Left hindlimb (tissue), 1 donor: ENCODE results near the gene MRFAP1L1.
"Not testable (repeated sequence)": the region's sequence is repeated elsewhere in the genome, so short reads cannot be mapped to it uniquely, and the experiment has no call there.

Experiments used
- DNase-seq: peaks from one replicate; pipeline ENCODE4 v3.0.0-alpha.2; 2018

MRFAP1L1 gene

GRCh38 chr4:6733358-6734164 is 23.9 kb upstream of the MRFAP1L1 start:
- no peak for DNase-seq

GRCh38 chr4:6732441-6733357 is 23.0 kb upstream of the MRFAP1L1 start:
- no peak for DNase-seq

GRCh38 chr4:6731780-6732179 is 22.1 kb upstream of the MRFAP1L1 start:
- DNase-seq: no peak

- no peak for DNase-seq
These were observed 21.6 kb upstream of the MRFAP1L1 start for GRCh38 chr4:6731318-6731675.

- no peak for DNase-seq
These were observed 21.1 kb upstream of the MRFAP1L1 start for GRCh38 chr4:6730603-6731317.

- DNase-seq: no peak
These were observed 18.8 kb upstream of the MRFAP1L1 start for GRCh38 chr4:6728320-6729029.

GRCh38 chr4:6727943-6728250 is 18.2 kb upstream of the MRFAP1L1 start:
- DNase-seq: no peak

GRCh38 chr4:6727081-6727942 is 17.6 kb upstream of the MRFAP1L1 start:
- DNase-seq: peak; percentile 85

- DNase-seq: not testable (repeated sequence)
These were observed 15.8 kb upstream of the MRFAP1L1 start for GRCh38 chr4:6725427-6725961.

GRCh38 chr4:6724421-6725111 is 14.9 kb upstream of the MRFAP1L1 start:
- DNase-seq: no peak

GRCh38 chr4:6723851-6724250 is 14.2 kb upstream of the MRFAP1L1 start:
- no peak for DNase-seq

- DNase-seq: no peak
These were observed 13.2 kb upstream of the MRFAP1L1 start for GRCh38 chr4:6722891-6723290.

GRCh38 chr4:6721121-6721520 is 11.5 kb upstream of the MRFAP1L1 start:
- no peak for DNase-seq

GRCh38 chr4:6720202-6720699 is 10.6 kb upstream of the MRFAP1L1 start:
- DNase-seq: peak; percentile 87

GRCh38 chr4:6719611-6720179 is 10.0 kb upstream of the MRFAP1L1 start:
- DNase-seq: no peak

GRCh38 chr4:6718932-6719610 is 9.4 kb upstream of the MRFAP1L1 start:
- DNase-seq: no peak

GRCh38 chr4:6716958-6717655 is 7.4 kb upstream of the MRFAP1L1 start:
- no peak for DNase-seq

GRCh38 chr4:6716018-6716911 is 6.6 kb upstream of the MRFAP1L1 start, which contains the start of gene BLOC1S4:
TSS of gene BLOC1S4 (plus strand) at chr4:6716174. CDS start at chr4:6716210, 36 bp downstream.
- peak; percentile 92 for DNase-seq
